ENCODE results near the gene MAP1LC3B.

DNA sequence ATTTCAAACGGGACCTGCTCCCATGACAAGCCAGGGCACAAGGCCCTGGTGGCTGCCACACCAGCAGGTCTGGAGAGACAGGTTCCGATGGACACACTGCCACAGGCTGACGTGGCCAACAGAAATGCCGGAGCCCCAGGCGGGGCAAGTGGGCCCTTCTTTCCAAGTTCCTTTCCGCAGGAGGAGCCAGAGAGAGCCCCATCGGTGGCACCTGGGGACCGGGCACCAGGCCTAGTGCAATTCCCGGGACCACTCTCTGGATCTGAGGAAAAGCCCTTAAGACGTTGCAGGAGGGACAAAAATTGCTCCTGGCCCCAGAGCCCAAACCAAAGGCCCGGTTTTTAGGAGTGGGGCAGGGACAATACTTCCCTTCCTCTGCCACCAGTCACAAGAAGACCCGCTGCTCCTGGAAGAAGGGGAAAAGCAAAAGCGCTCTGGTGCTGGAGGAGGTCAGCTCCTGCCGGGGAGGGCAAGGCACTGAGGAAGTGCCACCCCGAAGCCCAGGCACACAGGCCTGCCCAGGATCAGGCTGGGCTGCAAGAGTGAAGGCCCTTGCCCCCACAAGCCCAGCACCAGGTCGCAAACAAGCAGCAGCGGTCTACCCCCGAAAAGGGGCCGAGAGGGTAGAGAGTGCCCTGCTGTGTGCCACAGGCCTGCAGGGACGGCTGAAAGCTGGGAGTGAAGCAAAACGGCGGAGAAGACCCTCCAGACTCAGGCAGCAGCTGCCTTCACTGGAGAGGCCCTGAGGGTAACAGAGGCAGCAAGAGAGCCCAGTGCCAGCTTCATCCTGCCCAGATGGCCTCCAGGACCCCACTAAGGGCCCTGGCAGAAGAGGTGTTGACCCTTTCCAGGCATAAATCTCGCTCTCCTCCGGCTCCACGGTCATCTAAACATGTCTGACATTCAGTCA, 29.1 kb downstream of the MAP1LC3B start:
- TF ChIP-seq EZH2 (IDR thresholded peaks at IDR 0.05) (no peak), EZH2phosphoT487 (IDR thresholded peaks at IDR 0.05) (no peak)
- TF ChIP-seq, protein P1, sequence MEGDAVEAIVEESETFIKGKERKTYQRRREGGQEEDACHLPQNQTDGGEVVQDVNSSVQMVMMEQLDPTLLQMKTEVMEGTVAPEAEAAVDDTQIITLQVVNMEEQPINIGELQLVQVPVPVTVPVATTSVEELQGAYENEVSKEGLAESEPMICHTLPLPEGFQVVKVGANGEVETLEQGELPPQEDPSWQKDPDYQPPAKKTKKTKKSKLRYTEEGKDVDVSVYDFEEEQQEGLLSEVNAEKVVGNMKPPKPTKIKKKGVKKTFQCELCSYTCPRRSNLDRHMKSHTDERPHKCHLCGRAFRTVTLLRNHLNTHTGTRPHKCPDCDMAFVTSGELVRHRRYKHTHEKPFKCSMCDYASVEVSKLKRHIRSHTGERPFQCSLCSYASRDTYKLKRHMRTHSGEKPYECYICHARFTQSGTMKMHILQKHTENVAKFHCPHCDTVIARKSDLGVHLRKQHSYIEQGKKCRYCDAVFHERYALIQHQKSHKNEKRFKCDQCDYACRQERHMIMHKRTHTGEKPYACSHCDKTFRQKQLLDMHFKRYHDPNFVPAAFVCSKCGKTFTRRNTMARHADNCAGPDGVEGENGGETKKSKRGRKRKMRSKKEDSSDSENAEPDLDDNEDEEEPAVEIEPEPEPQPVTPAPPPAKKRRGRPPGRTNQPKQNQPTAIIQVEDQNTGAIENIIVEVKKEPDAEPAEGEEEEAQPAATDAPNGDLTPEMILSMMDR (IDR thresholded peaks at IDR 0.05): no peak
